LNCAP (cell line): Measurements from ENCODE around the gene SH3RF2.

ENCODE experiments used
- CTCF ChIP-seq: fragments of 450-650 bp; IDR thresholded peaks from 2 replicates; pipeline ENCODE4 v1.5.1; 2017; ENCODE audit warnings: mild to moderate bottlenecking

Gene SH3RF2

GRCh38 chr5:145953202-145953601, 16.8 kb downstream of the SH3RF2 start:
- TF ChIP-seq CTCF = no peak

- TF ChIP-seq CTCF = no peak
Observed at GRCh38 chr5:145957388-145957787, 21.0 kb downstream of the SH3RF2 start.

DNA sequence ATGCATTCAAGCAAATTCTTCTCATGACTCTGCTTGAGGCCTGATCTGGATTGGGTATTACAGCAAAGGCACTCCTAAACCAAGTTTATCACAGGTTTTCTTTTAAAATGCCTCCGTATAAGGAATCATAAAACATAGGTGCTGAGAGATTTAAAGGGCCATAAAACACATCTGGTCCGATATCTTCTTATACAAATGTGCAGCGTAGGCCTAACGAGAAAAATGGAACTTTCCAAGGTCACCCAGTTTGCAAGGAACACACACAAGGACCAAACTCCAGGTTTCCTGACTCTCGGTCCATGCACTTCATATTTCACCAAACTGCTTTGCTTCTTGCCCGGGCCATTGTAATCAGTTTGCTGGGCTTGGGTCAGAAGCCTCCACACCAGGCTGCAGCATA, 22.1 kb downstream of the SH3RF2 start:
- no peak for TF ChIP-seq CTCF

DNA sequence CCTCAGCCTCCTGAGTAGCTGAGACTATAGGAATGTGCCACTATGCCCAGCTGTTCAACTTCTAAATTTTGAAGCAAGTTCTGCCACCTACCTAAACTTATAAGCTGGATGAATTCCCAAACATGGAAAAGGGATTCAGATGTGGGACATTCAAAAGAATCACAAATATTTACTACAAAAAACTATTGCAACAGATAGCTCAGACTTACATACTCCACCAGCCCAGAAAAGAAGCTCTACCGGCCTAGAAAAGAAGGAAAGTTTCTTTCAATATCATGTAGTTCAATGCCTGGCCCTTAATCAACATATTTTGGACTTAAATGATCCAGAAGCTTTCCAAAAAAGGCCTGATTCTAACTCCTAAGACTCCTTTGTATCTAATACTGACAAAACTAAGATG, 23.8 kb downstream of the SH3RF2 start:
- TF ChIP-seq CTCF = no peak

GRCh38 chr5:145960848-145961600, 24.6 kb downstream of the SH3RF2 start:
- TF ChIP-seq CTCF = no peak

GRCh38 chr5:145962001-145962400, 25.6 kb downstream of the SH3RF2 start:
- no peak for TF ChIP-seq CTCF

DNA sequence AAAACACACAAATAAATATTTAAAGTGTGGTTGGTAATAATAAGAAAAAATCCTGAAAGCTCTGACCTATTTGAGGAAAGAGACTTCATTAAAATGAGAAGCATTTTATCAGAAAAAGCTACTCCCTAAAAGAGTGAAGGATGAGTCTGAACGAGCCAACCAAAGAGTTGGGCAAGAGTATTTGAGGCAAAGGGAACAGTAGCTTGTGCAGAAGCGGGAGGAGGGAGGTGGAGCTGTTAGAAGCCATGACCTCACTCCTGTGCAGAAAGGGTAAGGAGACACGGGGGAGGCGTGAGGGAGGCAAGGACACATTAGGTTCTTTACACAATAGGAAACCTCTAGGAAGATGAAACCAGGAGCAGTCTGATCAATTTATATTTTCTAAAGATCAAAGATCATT, 29.4 kb downstream of the SH3RF2 start:
- no peak for TF ChIP-seq CTCF

DNA sequence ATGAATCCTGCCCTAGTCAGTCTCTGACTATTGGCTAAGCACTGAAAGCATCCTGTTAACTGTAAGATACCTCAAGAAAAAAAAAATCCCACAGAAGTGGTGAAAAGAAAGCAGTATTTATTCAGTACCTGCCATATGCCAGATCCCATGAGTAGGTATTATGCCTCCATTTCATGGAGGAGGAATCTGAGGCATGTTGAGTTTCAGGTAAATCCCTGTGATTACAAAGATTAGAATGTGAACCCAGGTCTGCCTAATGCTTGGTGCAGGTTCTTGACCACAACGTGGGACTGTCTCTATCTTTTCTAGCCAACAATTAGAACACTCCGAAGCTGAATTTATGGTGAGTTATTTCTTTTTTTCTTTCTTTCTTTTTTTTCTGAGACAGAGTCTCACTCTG, 30.9 kb downstream of the SH3RF2 start:
- TF ChIP-seq CTCF = no peak
